Measurements from ENCODE around the gene ZDHHC20. TPM values are rescaled to one million over a fixed set of nuclear protein-coding genes. Genes with fewer than 3 reads are reported as not detected.

The ZDHHC20 gene
- total and polyA plus RNA-seq, 8 donors, result 93.2 to 123 (median 114) TPM

DNA sequence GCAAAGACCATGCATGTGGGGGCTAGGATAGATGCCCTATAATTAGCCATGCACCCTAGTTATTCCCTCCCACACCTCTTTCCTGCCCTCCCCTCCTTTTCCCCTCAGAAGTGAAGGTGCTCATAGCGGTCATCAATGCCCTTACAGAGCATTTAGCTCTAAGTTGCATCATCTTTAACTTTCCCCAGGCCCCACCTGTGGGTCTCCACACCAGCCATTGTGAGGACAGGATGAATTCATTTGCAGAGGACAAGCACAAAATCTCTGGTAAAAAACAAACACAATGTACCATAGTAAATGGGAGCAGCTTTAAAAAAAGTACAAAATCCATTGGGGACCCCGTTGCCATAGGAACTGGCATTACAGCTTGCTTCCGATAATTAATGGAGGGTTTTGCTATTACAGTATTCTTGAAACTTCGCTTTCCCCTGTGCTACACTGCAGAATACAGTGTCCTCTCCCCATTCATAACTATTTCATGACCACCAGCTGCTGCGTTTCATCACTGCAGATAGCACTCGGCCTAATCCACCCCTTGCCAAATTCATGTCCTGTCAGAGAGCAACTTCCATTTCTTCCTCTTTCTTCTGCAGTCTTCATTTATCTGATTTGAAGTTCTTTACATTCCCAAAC, 110.5 kb downstream of the ZDHHC20 start:
- TF ChIP-seq, protein P1, sequence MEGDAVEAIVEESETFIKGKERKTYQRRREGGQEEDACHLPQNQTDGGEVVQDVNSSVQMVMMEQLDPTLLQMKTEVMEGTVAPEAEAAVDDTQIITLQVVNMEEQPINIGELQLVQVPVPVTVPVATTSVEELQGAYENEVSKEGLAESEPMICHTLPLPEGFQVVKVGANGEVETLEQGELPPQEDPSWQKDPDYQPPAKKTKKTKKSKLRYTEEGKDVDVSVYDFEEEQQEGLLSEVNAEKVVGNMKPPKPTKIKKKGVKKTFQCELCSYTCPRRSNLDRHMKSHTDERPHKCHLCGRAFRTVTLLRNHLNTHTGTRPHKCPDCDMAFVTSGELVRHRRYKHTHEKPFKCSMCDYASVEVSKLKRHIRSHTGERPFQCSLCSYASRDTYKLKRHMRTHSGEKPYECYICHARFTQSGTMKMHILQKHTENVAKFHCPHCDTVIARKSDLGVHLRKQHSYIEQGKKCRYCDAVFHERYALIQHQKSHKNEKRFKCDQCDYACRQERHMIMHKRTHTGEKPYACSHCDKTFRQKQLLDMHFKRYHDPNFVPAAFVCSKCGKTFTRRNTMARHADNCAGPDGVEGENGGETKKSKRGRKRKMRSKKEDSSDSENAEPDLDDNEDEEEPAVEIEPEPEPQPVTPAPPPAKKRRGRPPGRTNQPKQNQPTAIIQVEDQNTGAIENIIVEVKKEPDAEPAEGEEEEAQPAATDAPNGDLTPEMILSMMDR (IDR thresholded peaks at IDR 0.05), result no peak
- Histone ChIP-seq H3K27me3 (no peaks in the 10 kb centered on the region), H3K9me3 (no peaks in the 10 kb centered on the region), H3K4me1 (peaks cover 0 to 12% of the 10 kb centered on the region in 2 donors), H3K4me3 (no peak overlapping the region), H3K36me3 (no peaks in the 10 kb centered on the region), H3K27ac (no peak overlapping the region)
- DNase-seq (peak in 1 of 4 donors; percentile 50), ATAC-seq (no peak)
- intact Hi-C loops (cut with DNase I), result no loop called here

DNA sequence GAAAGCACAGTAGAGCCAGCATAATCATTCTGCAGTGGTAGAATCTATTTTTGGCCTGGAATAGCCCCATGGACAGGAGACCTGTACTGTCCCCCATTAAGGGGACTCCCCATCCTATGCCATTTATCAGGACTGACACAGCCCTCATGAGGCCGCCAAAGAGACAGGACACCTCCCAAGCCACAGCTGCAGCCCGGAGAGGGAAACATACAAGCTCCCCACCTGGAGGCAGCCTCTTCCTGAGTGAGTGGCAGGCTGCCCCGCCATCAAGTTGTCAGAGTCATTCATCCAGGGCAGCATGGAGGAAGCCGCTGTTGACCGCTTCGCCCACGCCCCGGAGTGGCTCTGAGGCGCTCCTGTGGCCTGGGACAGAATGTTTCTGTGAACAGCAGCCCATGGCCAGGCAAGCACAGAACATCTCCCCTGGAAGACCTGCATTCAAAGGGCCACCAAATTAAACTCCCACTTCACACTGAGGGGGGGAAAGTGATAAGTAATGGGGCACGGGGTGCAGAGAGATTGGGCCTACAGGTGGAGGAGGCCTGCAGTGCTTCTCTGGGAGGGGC, 111.3 kb downstream of the ZDHHC20 start:
- H3K36me3 ChIP-seq, result no peaks in the 10 kb centered on the region
- TF ChIP-seq, protein P1 (IDR thresholded peaks at IDR 0.05), result no peak
- intact Hi-C loops (cut with DNase I), result no loop called here
- no peaks in the 10 kb centered on the region for H3K9me3 ChIP-seq
- ATAC-seq (no peak), DNase-seq (no peak)
- H3K27me3 ChIP-seq, result no peaks in the 10 kb centered on the region
- H3K4me3 ChIP-seq, result no peak overlapping the region
- H3K27ac ChIP-seq, result no peak overlapping the region
- H3K4me1 ChIP-seq, result peaks cover 0 to 12% of the 10 kb centered on the region in 2 donors

DNA sequence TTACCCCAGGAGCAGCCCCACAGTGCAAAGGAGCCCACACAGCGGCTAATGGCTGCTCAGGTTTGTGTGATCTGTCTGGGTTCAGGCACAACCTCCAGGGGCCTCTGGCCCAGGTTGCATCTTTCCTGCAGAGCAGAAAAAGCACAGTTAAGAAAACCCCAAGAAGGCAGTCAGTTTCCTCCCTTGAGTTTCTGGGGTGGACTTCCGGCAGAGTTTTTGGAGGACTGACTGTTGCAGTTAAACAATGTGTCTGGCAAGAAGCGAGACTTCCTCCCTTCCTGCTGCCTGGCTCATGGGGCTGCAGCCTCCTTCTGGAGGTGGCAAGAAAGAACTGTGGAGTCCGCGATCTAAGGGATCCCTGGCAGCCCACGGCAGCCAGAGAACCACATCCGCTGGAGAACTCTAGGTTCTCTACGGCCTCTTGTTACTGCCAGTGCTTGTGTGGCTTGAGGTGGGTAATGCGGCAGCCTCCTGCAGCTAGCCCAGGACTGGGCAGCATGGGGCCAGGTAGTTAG, 114.4 kb downstream of the ZDHHC20 start:
- intact Hi-C loops (cut with DNase I), result no loop called here
- Histone ChIP-seq H3K27ac (peak overlapping the region in 1 of 2 donors; percentile 55), H3K4me1 (peaks cover 0 to 12% of the 10 kb centered on the region in 2 donors), H3K4me3 (no peak overlapping the region), H3K36me3 (no peaks in the 10 kb centered on the region), H3K27me3 (no peaks in the 10 kb centered on the region), H3K9me3 (no peaks in the 10 kb centered on the region)
- TF ChIP-seq, protein P1 (IDR thresholded peaks at IDR 0.05), result no peak
- DNase-seq (no peak), ATAC-seq (peak; percentile 25)

DNA sequence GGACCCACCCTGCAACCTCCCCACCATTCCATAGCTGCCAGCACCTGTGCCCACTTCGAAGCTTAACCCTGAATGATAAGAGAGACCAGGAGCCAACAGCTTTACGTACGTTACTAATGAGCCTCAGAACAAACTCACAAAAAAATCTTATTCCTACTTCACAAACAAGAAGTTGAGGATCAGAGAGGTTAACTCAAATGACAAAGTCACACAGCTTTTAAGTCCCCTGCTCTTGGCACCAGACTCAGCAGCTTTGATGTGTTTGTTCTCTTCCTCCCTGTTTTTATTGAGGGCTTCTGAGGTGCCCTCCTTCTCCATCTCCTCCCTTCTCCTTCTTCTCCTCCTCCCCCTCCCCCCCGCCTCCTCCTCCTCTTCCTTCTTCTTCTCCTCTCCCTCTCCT, 115.4 kb downstream of the ZDHHC20 start:
- intact Hi-C loops (cut with DNase I), result no loop called here
- no peak for ATAC-seq
- H3K4me3 ChIP-seq, result no peak overlapping the region

More for the DNA sequence above, 115.4 kb downstream of the ZDHHC20 start:
- Histone ChIP-seq H3K27ac (no peak overlapping the region), H3K4me1 (peaks cover 0 to 12% of the 10 kb centered on the region in 2 donors), H3K36me3 (no peaks in the 10 kb centered on the region), H3K27me3 (no peaks in the 10 kb centered on the region), H3K9me3 (no peaks in the 10 kb centered on the region)
- TF ChIP-seq, protein P1 (IDR thresholded peaks at IDR 0.05), result no peak
- DNase-seq, result no peak
